ENCODE measurements around the gene CFAP61.

Gene CFAP61

DNA sequence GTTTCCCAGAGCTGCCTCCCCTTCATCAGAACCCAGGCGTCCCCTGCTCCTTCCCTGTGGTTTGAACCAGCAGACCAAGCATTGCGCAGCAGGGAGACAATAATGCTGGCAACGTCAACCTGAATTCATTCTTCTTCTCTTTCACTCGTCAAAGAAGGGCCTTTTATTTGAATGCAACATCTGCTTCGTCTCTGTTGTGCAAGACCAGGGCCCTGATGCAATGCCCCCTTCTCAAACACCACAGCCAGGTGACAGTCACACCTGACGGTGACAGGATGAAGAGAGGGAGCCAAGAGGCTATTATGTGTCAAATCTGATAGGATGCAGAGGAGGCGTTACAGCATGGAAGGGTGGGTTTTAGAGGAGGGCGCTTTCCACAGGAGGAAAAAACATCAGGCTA is 323.5 kb downstream of the CFAP61 start:
- no peak overlapping the region for H3K4me3 ChIP-seq (ENCODE audit: low read depth, low read length)
- TF ChIP-seq, protein P1, sequence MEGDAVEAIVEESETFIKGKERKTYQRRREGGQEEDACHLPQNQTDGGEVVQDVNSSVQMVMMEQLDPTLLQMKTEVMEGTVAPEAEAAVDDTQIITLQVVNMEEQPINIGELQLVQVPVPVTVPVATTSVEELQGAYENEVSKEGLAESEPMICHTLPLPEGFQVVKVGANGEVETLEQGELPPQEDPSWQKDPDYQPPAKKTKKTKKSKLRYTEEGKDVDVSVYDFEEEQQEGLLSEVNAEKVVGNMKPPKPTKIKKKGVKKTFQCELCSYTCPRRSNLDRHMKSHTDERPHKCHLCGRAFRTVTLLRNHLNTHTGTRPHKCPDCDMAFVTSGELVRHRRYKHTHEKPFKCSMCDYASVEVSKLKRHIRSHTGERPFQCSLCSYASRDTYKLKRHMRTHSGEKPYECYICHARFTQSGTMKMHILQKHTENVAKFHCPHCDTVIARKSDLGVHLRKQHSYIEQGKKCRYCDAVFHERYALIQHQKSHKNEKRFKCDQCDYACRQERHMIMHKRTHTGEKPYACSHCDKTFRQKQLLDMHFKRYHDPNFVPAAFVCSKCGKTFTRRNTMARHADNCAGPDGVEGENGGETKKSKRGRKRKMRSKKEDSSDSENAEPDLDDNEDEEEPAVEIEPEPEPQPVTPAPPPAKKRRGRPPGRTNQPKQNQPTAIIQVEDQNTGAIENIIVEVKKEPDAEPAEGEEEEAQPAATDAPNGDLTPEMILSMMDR (IDR thresholded peaks at IDR 0.05; ENCODE audit: low read depth, low read length), result no peak
- TF ChIP-seq POLR2A (IDR thresholded peaks at IDR 0.05; ENCODE audit: extremely low read depth, insufficient read length) (no peak), MYC (IDR thresholded peaks at IDR 0.05; ENCODE audit: low read depth, low read length) (no peak)
- TF ChIP-seq, protein P2, sequence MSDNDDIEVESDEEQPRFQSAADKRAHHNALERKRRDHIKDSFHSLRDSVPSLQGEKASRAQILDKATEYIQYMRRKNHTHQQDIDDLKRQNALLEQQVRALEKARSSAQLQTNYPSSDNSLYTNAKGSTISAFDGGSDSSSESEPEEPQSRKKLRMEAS (IDR thresholded peaks at IDR 0.05; ENCODE audit: low read depth, low read length), result no peak
- DNase-seq (ENCODE audit: low read depth), result peak; percentile 41

DNA sequence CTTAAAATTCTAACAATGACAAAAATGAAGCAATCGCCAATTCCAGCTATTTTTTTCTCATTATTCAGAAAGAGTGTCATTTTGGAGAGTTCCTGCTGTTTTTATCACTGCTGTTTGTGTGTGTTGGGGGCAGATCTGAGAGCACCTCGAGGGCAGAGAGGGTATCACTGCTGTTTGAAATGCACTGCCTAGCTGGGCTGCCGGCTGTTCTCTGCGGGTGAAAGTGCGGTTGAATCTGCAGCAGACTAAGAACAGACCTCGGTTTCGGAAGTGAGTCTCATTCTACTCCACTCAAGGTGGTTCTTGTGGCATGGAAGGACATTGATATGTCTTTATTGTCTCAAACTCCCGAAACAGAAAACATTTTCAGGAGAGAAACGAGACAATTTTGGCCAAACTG is 333.9 kb downstream of the CFAP61 start:
- no peak overlapping the region for H3K4me3 ChIP-seq (ENCODE audit: low read depth, low read length)
- no peak for TF ChIP-seq POLR2A (IDR thresholded peaks at IDR 0.05; ENCODE audit: extremely low read depth, insufficient read length)
- no peak for TF ChIP-seq MYC (IDR thresholded peaks at IDR 0.05; ENCODE audit: low read depth, low read length)
- TF ChIP-seq, protein P1 (IDR thresholded peaks at IDR 0.05; ENCODE audit: low read depth, low read length), result no peak
- TF ChIP-seq, protein P2 (IDR thresholded peaks at IDR 0.05; ENCODE audit: low read depth, low read length), result no peak
- DNase-seq (ENCODE audit: low read depth), result no peak

DNA sequence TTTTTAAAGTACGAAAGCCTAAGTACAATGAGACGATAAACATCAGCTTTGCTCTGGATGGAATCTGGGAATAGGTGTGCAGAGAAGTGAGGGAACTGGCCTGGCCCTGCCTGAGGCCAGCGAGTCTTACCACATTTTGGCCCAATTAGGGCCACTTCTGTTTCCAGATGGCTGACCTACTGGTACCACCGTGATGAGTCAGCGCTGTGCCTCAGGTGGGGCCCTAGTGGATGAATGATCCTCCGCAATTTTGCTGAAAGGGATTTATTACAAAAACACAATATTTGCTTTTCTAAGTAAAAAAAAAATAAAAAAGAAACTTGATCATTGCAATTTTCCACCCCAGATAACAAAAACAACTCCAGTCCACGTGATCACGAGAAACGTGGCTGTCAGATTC is 338.1 kb downstream of the CFAP61 start:
- H3K4me3 ChIP-seq (ENCODE audit: low read depth, low read length), result no peak overlapping the region
- TF ChIP-seq POLR2A (IDR thresholded peaks at IDR 0.05; ENCODE audit: extremely low read depth, insufficient read length), result no peak
- TF ChIP-seq, protein P2 (IDR thresholded peaks at IDR 0.05; ENCODE audit: low read depth, low read length), result no peak
- TF ChIP-seq, protein P1 (IDR thresholded peaks at IDR 0.05; ENCODE audit: low read depth, low read length), result no peak
- TF ChIP-seq MYC (IDR thresholded peaks at IDR 0.05; ENCODE audit: low read depth, low read length), result no peak
- no peak for DNase-seq (ENCODE audit: low read depth)

DNA sequence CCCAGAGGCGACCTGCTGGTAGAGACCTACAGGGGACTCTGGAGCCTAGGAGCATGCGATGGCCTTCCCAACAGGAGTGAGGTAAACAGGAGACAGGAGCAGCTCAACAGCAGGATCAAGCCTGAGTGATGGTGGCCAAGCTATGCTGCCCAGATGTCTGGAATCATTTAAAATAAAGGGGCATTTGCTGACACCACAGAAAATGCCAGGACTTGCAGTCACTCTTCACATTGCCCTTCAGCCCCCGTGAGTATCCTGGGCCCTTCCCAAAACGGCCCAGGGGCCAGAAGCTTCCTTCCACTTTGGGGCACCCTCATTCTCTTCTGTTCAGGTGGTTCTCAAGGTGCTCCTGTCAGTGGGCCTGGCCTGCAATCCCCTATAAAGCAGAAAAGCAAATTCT is 338.8 kb downstream of the CFAP61 start:
- TF ChIP-seq, protein P2 (IDR thresholded peaks at IDR 0.05; ENCODE audit: low read depth, low read length), result no peak
- TF ChIP-seq MYC (IDR thresholded peaks at IDR 0.05; ENCODE audit: low read depth, low read length) (no peak), POLR2A (IDR thresholded peaks at IDR 0.05; ENCODE audit: extremely low read depth, insufficient read length) (no peak)
- TF ChIP-seq, protein P1 (IDR thresholded peaks at IDR 0.05; ENCODE audit: low read depth, low read length), result no peak
- DNase-seq (ENCODE audit: low read depth), result no peak
- H3K4me3 ChIP-seq (ENCODE audit: low read depth, low read length), result no peak overlapping the region

DNA sequence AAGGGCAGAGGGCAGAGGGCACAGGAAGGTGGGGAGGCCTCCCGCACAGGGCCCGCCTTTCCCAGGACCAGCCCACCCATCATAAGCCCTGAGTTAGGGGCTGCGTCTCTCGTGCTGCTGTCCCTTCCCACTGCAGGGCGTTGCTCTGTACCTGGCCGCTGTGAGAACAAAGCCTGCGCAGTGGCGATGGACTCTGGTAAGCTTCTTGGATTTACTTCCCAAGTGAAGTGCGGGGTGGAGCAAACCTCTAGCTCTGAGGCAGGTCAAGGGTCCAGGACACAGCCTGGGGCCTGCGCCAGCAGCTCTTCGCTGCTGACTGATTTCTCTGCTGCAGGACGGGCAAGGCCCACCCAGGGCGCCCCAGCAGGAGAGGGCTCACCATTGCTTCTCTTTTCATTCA is 339.4 kb downstream of the CFAP61 start:
- TF ChIP-seq, protein P1 (IDR thresholded peaks at IDR 0.05; ENCODE audit: low read depth, low read length), result no peak
- TF ChIP-seq, protein P2 (IDR thresholded peaks at IDR 0.05; ENCODE audit: low read depth, low read length), result no peak
- no peak for TF ChIP-seq MYC (IDR thresholded peaks at IDR 0.05; ENCODE audit: low read depth, low read length)
- no peak for TF ChIP-seq POLR2A (IDR thresholded peaks at IDR 0.05; ENCODE audit: extremely low read depth, insufficient read length)
- DNase-seq (ENCODE audit: low read depth), result no peak
- H3K4me3 ChIP-seq (ENCODE audit: low read depth, low read length), result no peak overlapping the region

All from NB4 (cell line).